Measurements from ENCODE around the gene MCUB.

- no peak for TF ChIP-seq CTCF (conservative IDR thresholded peaks at IDR 0.05 in 1 of 2, IDR thresholded peaks at IDR 0.05 in 1 of 2; ENCODE audit: low read depth in 1 of 2, low read length in 2 of 2)
- no peak for TF ChIP-seq EZH2 (IDR thresholded peaks at IDR 0.05; ENCODE audit: low read length, missing control alignments)
These were observed 122.8 kb downstream of the MCUB start for GRCh38 chr4:109682875-109683274.

All from fibroblast of lung (primary cell).